Mucosa of descending colon (tissue), 3 donors: ENCODE data around the gene PSTPIP2. TPM values are rescaled to one million over a fixed set of nuclear protein-coding genes. Genes with fewer than 3 reads are reported as not detected.

Experiments
- ATAC-seq: fragments of 200-7000 bp; cut with Tn5 transposase; one replicate; pipeline ENCODE4 v1.9.1; 2020; ENCODE audit warnings: mild to moderate bottlenecking, moderate library complexity
- DNase-seq, 3 donors: peaks; one replicate each; pipeline ENCODE4 v3.0.0-alpha.2; 2020
- H3K36me3 ChIP-seq: fragments of 200-600 bp; one replicate; pipeline ENCODE4 v1.8.0; 2021; ENCODE audit warnings: low read depth, mild to moderate bottlenecking
- H3K4me1 ChIP-seq: fragments of 200-600 bp; one replicate; pipeline ENCODE4 v1.8.0; 2021; ENCODE audit warnings: low read depth, mild to moderate bottlenecking
- H3K4me3 ChIP-seq: fragments of 200-600 bp; one replicate; pipeline ENCODE4 v1.8.0; 2021; ENCODE audit warnings: mild to moderate bottlenecking
- H3K9me3 ChIP-seq: fragments of 200-600 bp; one replicate; pipeline ENCODE4 v1.8.0; 2021; ENCODE audit warnings: mild to moderate bottlenecking
- CTCF ChIP-seq: fragments of 200-600 bp; IDR thresholded peaks from one replicate; pipeline ENCODE4 v1.8.0; 2022; ENCODE audit warnings: antibody characterized with exemption, mild to moderate bottlenecking
- intact Hi-C, 2 donors: fragments of 100-400 bp; cut with DNase I in 1 of 2; cut with micrococcal nuclease in 1 of 2; formaldehyde crosslinking; loops; one replicate each; pipeline versions ENCODE4 v1.11.0 to v1.11.1; 2022; cut with DNase I, micrococcal nuclease
- total RNA-seq, 3 donors: library from RNA; stranded (reverse); fragmentation: NEBNext Ultra II Directional in 2 of 3; extraction: Animal tissue kit (Norgen Biotek cat#: 25700) in 2 of 3; gene quantifications; one replicate each; pipeline versions ENCODE4 v1.2.1 to v1.2.4, GENCODE V29; 2021 to 2023
- donor health status: DM: no; HTN: no; CAD: no; lungs with moderate emphysema.
- donor health status: DM: no; HTN: no; CAD: no.
- donor health status: DM: no; HTN: yes; CAD: no.

Gene PSTPIP2
- total RNA-seq, 3 donors from 2014 or later, result 2.9 to 9.4 (median 9.0) TPM

GRCh38 chr18:46068763-46069162 is 3.3 kb downstream of the PSTPIP2 start:
- DNase-seq, result no peak
- intact Hi-C loops, result no loop called here
- no peak for TF ChIP-seq CTCF
- peak; percentile 14 for ATAC-seq
- H3K4me1 ChIP-seq, result peaks cover 7% of the 10 kb centered on the region
- no peak overlapping the region for H3K4me3 ChIP-seq
- no peaks in the 10 kb centered on the region for H3K9me3 ChIP-seq
- H3K36me3 ChIP-seq, result no peaks in the 10 kb centered on the region

GRCh38 chr18:46067438-46068007 is 4.5 kb downstream of the PSTPIP2 start:
- DNase-seq (no peak), ATAC-seq (peak; percentile 60)
- peaks cover 7% of the 10 kb centered on the region for H3K4me1 ChIP-seq
- H3K4me3 ChIP-seq, result no peak overlapping the region
- no peaks in the 10 kb centered on the region for H3K9me3 ChIP-seq
- H3K36me3 ChIP-seq, result no peaks in the 10 kb centered on the region
- no peak for TF ChIP-seq CTCF
- intact Hi-C loops, result no loop called here

GRCh38 chr18:46062781-46063180 is 9.3 kb downstream of the PSTPIP2 start:
- ATAC-seq, result no peak
- H3K4me3 ChIP-seq, result no peak overlapping the region
- no peaks in the 10 kb centered on the region for H3K9me3 ChIP-seq
- intact Hi-C loops, result no loop called here
- no peak for TF ChIP-seq CTCF
- DNase-seq, result peak in 1 of 3 donors; percentile 13
- no peaks in the 10 kb centered on the region for H3K36me3 ChIP-seq
- H3K4me1 ChIP-seq, result no peaks in the 10 kb centered on the region

GRCh38 chr18:46061796-46062195 is 10.3 kb downstream of the PSTPIP2 start:
- intact Hi-C loops, result no loop called here
- no peaks in the 10 kb centered on the region for H3K9me3 ChIP-seq
- ATAC-seq (no peak), DNase-seq (no peak)
- TF ChIP-seq CTCF, result no peak
- no peak overlapping the region for H3K4me3 ChIP-seq
- H3K36me3 ChIP-seq, result no peaks in the 10 kb centered on the region
- no peaks in the 10 kb centered on the region for H3K4me1 ChIP-seq

- no peaks in the 10 kb centered on the region for H3K36me3 ChIP-seq
- ATAC-seq (no peak), DNase-seq (no peak)
- no peaks in the 10 kb centered on the region for H3K9me3 ChIP-seq
- H3K4me3 ChIP-seq, result no peak overlapping the region
- no peak for TF ChIP-seq CTCF
- intact Hi-C loops, result no loop called here
- H3K4me1 ChIP-seq, result no peaks in the 10 kb centered on the region
Observed at GRCh38 chr18:46061387-46061786, 10.7 kb downstream of the PSTPIP2 start.

- peak; percentile 47 for ATAC-seq
- DNase-seq, result no peak
Observed at GRCh38 chr18:46060359-46060841, 11.7 kb downstream of the PSTPIP2 start.

More at GRCh38 chr18:46060359-46060841, 11.7 kb downstream of the PSTPIP2 start:
- Histone ChIP-seq H3K4me3 (no peak overlapping the region), H3K9me3 (no peaks in the 10 kb centered on the region), H3K4me1 (no peaks in the 10 kb centered on the region), H3K36me3 (no peaks in the 10 kb centered on the region)
- intact Hi-C loops, result no loop called here
- TF ChIP-seq CTCF, result no peak
